Cardiac muscle cell (in vitro differentiated cells and primary cell): ENCODE measurements around the gene CD3E. TPM values are rescaled to one million over a fixed set of nuclear protein-coding genes. Genes with fewer than 3 reads are reported as not detected.

Experiments used
- DNase-seq, 2 donors: peaks; one replicate each; pipeline versions ENCODE4 v3.0.0 to v3.0.0-alpha.2; 2010 to 2017; ENCODE audit warnings: low read depth in 1 of 2, low spot score in 1 of 2
- H3K27ac ChIP-seq: fragments of 200-600 bp; sonication (generic); 2 replicates; pipeline ENCODE4 v1.5.1; 2016
- H3K27me3 ChIP-seq: fragments of 200-600 bp; sonication (generic); 2 replicates; pipeline ENCODE4 v1.6.0; 2016; ENCODE audit warnings: control low read depth
- H3K36me3 ChIP-seq: fragments of 200-600 bp; sonication (generic); 2 replicates; pipeline ENCODE4 v1.5.1; 2016; ENCODE audit warnings: control low read depth
- H3K4me1 ChIP-seq: fragments of 200-600 bp; sonication (generic); 2 replicates; pipeline ENCODE4 v1.8.1; 2017; ENCODE audit warnings: low read depth, mild to moderate bottlenecking, mixed run types
- H3K4me3 ChIP-seq: fragments of 200-600 bp; sonication (generic); 2 replicates; pipeline ENCODE4 v1.5.1; 2016; ENCODE audit warnings: mild to moderate bottlenecking
- H3K9me3 ChIP-seq: fragments of 200-600 bp; sonication (generic); 2 replicates; pipeline ENCODE4 v1.5.1; 2017; ENCODE audit warnings: low read depth, mild to moderate bottlenecking, control low read depth
- CTCF ChIP-seq: IDR thresholded peaks from 2 replicates; pipeline ENCODE4 v1.5.1; 2012; ENCODE audit warnings: low read depth, mild to moderate bottlenecking, low read length
- polyA plus RNA-seq: library from polyadenylated mRNA; unstranded; fragments of >200 nt; fragmentation: Nextera tagmentation; extraction: Ambion mirVana; gene quantifications from 2 replicates; pipeline ENCODE4 v1.2.1, GENCODE V29; 2016
- total RNA-seq: library from RNA; depleted of rRNA; stranded (reverse); fragments of >200 nt; gene quantifications from 2 replicates; pipeline ENCODE4 v1.2.3, GENCODE V29; 2016

The CD3E gene
- total and polyA plus RNA-seq, 2 experiments from 2014 or later, result not detected

DNA sequence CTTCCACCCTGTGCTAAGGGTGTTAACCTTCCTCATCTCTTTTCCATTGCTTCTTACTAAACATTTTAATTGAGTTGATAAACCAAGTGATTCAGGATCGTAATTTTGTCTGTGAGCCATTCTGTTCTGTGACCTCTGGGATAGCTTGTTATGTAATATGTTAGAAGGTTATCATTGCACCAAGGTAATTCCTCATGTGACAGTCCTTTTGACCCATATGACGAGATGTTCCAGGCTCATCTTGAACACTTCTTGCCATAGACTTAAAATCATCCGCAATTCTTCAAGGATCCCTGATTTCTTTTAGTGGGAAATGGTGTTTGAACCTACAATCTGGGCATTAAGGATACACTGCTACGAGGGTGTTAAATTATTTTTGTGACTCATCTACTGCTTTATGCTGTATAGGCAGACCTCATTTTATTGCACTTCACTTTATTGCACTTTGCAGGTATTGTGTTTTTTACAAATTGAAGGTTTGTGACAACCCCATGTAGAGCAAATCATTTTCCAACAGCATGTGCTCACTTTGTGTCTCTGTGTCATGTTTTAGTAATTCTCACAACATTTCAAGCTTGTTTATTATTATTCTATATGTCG, 21.4 kb upstream of the CD3E start:
- Histone ChIP-seq H3K4me1 (no peaks in the 10 kb centered on the region), H3K27ac (no peak overlapping the region), H3K27me3 (peaks cover 22% of the 10 kb centered on the region), H3K4me3 (no peak overlapping the region), H3K9me3 (no peaks in the 10 kb centered on the region), H3K36me3 (no peaks in the 10 kb centered on the region)
- TF ChIP-seq CTCF, result no peak
- no peak for DNase-seq

GRCh38 chr11:118283756-118284350, 20.7 kb upstream of the CD3E start:
- Histone ChIP-seq H3K27me3 (peaks cover 22% of the 10 kb centered on the region), H3K36me3 (no peaks in the 10 kb centered on the region), H3K27ac (no peak overlapping the region), H3K4me3 (no peak overlapping the region), H3K4me1 (no peaks in the 10 kb centered on the region), H3K9me3 (no peaks in the 10 kb centered on the region)
- DNase-seq, result no peak
- TF ChIP-seq CTCF, result no peak

GRCh38 chr11:118286545-118286944, 18.0 kb upstream of the CD3E start:
- no peak for TF ChIP-seq CTCF

DNA sequence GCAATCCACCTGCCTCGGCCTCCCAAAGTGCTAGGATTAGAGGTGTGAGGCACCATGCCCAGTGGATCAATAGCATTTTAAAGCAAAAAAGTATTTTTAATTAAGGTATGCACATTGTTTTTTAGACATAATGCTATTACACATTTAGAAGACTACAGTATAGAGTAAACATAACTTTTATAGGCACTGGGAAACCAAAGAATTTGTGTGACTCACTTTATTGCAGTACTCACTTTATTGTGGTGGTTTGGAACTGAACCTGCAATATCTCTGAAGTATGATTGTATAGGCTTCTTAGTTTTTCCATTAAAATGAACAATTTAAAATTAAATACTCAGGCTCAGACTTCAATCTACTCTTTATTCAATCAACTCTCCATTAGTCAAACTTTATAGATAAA, 17.5 kb upstream of the CD3E start:
- H3K27me3 ChIP-seq, result peaks cover 34% of the 10 kb centered on the region
- no peaks in the 10 kb centered on the region for H3K9me3 ChIP-seq
- no peak for TF ChIP-seq CTCF
- H3K27ac ChIP-seq, result no peak overlapping the region
- no peaks in the 10 kb centered on the region for H3K4me1 ChIP-seq
- no peak overlapping the region for H3K4me3 ChIP-seq
- H3K36me3 ChIP-seq, result no peaks in the 10 kb centered on the region
- peak in 1 of 2 donors; percentile 18 for DNase-seq

More at GRCh38 chr11:118286545-118286944, 18.0 kb upstream of the CD3E start:
- peaks cover 29% of the 10 kb centered on the region for H3K27me3 ChIP-seq
- no peaks in the 10 kb centered on the region for H3K9me3 ChIP-seq
- H3K4me1 ChIP-seq, result no peaks in the 10 kb centered on the region
- DNase-seq, result no peak
- H3K4me3 ChIP-seq, result no peak overlapping the region
- no peak overlapping the region for H3K27ac ChIP-seq
- no peaks in the 10 kb centered on the region for H3K36me3 ChIP-seq

GRCh38 chr11:118289401-118289800, 15.1 kb upstream of the CD3E start:
- no peak for DNase-seq
- H3K27ac ChIP-seq, result no peak overlapping the region
- H3K36me3 ChIP-seq, result no peaks in the 10 kb centered on the region
- no peaks in the 10 kb centered on the region for H3K4me1 ChIP-seq
- peaks cover 50% of the 10 kb centered on the region for H3K27me3 ChIP-seq
- H3K9me3 ChIP-seq, result no peaks in the 10 kb centered on the region
- TF ChIP-seq CTCF, result no peak
- H3K4me3 ChIP-seq, result no peak overlapping the region
